T-helper 1 cell treated with Interleukin-12 subunit alpha and Interleukin-12 subunit beta and Interleukin-4 antibody, amounts not matched to agents 30 μg/mL and 1 μg/mL, for 36 hours (primary cell): ENCODE measurements around the gene SLC25A22.

Experiments used
- H3K27ac Mint-ChIP-seq: one replicate; pipeline ENCODE4 v1.8.0; 2021; ENCODE audit warnings: mild to moderate bottlenecking, mixed read lengths
- H3K27me3 Mint-ChIP-seq: one replicate; pipeline ENCODE4 v1.8.0; 2021; ENCODE audit warnings: low read depth, mixed read lengths
- H3K36me3 Mint-ChIP-seq: one replicate; pipeline ENCODE4 v1.8.0; 2021; ENCODE audit warnings: low read depth, mixed read lengths
- H3K4me1 Mint-ChIP-seq: one replicate; pipeline ENCODE4 v1.8.0; 2021; ENCODE audit warnings: low read depth, mixed read lengths
- H3K4me3 Mint-ChIP-seq: one replicate; pipeline ENCODE4 v1.8.0; 2021; ENCODE audit warnings: mild to moderate bottlenecking, moderate library complexity, mixed read lengths
- H3K9me3 Mint-ChIP-seq: one replicate; pipeline ENCODE4 v1.8.0; 2021; ENCODE audit warnings: mixed read lengths

The SLC25A22 gene

DNA sequence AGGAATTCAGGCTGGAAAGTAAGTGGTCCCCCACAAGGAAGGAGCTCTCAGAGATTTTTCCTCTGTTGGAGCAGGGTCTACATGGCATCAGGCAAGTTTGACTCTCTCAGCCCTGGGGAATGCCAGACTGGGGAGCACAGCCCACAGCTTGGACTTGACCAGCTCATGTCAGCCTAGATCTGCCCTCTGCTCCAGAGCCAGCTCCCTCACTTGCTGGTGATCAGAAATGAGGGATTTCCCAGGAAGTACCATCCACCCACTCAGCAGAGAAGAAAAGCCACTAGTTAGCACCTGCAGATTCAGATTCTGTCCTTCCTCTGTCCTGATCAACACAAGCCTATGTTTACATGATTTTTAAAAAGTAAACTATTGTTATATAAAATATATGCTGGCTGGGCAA, 37.8 kb downstream of the SLC25A22 start:
- H3K27ac Mint-ChIP-seq: no peak overlapping the region
- H3K4me3 Mint-ChIP-seq: no peak overlapping the region
- peaks cover 4% of the 10 kb centered on the region for H3K4me1 Mint-ChIP-seq
- no peaks in the 10 kb centered on the region for H3K9me3 Mint-ChIP-seq
- no peaks in the 10 kb centered on the region for H3K27me3 Mint-ChIP-seq
- peaks cover 32% of the 10 kb centered on the region for H3K36me3 Mint-ChIP-seq

DNA sequence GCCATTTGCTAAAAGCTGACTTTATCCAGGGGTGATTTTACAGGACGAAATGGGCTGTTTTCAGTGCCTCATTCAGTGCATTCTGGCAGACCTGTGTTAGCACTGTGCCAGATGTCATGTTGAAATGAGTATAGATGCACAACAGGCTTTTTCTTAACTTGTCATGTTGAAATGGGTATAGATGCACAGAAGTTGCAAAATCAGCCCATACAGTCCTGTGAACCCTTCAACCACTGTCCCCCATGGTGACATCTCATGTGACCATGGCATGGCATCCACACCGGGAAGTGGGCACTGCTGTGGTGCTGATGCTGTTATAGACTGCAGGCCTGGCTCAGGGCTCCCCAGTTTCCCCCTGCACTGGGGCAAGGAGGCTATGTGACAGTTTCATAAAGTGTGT, 48.4 kb downstream of the SLC25A22 start:
- H3K4me3 Mint-ChIP-seq: peak overlapping the region; percentile 61
- H3K4me1 Mint-ChIP-seq: peaks cover 18% of the 10 kb centered on the region
- H3K9me3 Mint-ChIP-seq: no peaks in the 10 kb centered on the region
- H3K27me3 Mint-ChIP-seq: no peaks in the 10 kb centered on the region
- H3K27ac Mint-ChIP-seq: no peak overlapping the region
- no peaks in the 10 kb centered on the region for H3K36me3 Mint-ChIP-seq

GRCh38 chr11:748007-748359, 50.1 kb downstream of the SLC25A22 start:
- H3K36me3 Mint-ChIP-seq: no peaks in the 10 kb centered on the region
- peaks cover 18% of the 10 kb centered on the region for H3K4me1 Mint-ChIP-seq
- H3K27ac Mint-ChIP-seq: peak overlapping the region; percentile 79
- H3K9me3 Mint-ChIP-seq: no peaks in the 10 kb centered on the region
- peak overlapping the region; percentile 86 for H3K4me3 Mint-ChIP-seq
- H3K27me3 Mint-ChIP-seq: no peaks in the 10 kb centered on the region

- Mint-ChIP-seq H3K4me1 (peaks cover 17% of the 10 kb centered on the region), H3K9me3 (no peaks in the 10 kb centered on the region), H3K36me3 (no peaks in the 10 kb centered on the region), H3K4me3 (peak within 1 kb of the TSS; percentile 86), H3K27me3 (no peaks in the 10 kb centered on the region), H3K27ac (peak within 1 kb of the TSS; percentile 82)
Measured at GRCh38 chr11:747158-748006, 50.7 kb downstream of the SLC25A22 start, which contains the start of gene TALDO1. Gene TALDO1, plus strand, starts transcription at chr11:747464. Its CDS starts 18 bp downstream, at chr11:747482.

- H3K27ac Mint-ChIP-seq: peak overlapping the region; percentile 82
Measured at GRCh38 chr11:746289-747157, 51.6 kb downstream of the SLC25A22 start.

DNA sequence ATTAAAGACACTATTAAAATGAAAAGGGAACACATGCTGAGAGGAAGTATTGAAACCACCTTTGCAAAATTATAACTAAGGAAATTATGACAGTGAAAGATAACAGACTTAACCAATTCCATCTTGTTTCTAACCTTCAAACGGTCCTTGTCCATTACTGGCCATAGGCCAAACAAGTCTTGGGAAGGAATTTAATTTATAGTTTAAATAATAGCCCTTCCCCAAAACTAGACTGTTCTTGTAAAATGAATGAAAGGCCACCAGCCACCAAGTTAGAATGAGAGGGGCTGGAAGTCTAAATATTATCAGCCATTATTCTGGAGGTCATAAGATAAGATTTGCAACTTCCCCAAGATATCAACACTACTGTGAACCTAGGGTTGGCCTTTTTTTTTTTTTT, 52.7 kb downstream of the SLC25A22 start:
- H3K9me3 Mint-ChIP-seq: no peaks in the 10 kb centered on the region
- H3K4me1 Mint-ChIP-seq: peaks cover 17% of the 10 kb centered on the region
- no peaks in the 10 kb centered on the region for H3K27me3 Mint-ChIP-seq
- H3K36me3 Mint-ChIP-seq: no peaks in the 10 kb centered on the region
- H3K27ac Mint-ChIP-seq: no peak overlapping the region
- no peak overlapping the region for H3K4me3 Mint-ChIP-seq

More at GRCh38 chr11:746289-747157, 51.6 kb downstream of the SLC25A22 start:
- Mint-ChIP-seq H3K4me1 (peaks cover 17% of the 10 kb centered on the region), H3K27me3 (no peaks in the 10 kb centered on the region), H3K4me3 (peak overlapping the region; percentile 84), H3K9me3 (no peaks in the 10 kb centered on the region), H3K36me3 (no peaks in the 10 kb centered on the region)

DNA sequence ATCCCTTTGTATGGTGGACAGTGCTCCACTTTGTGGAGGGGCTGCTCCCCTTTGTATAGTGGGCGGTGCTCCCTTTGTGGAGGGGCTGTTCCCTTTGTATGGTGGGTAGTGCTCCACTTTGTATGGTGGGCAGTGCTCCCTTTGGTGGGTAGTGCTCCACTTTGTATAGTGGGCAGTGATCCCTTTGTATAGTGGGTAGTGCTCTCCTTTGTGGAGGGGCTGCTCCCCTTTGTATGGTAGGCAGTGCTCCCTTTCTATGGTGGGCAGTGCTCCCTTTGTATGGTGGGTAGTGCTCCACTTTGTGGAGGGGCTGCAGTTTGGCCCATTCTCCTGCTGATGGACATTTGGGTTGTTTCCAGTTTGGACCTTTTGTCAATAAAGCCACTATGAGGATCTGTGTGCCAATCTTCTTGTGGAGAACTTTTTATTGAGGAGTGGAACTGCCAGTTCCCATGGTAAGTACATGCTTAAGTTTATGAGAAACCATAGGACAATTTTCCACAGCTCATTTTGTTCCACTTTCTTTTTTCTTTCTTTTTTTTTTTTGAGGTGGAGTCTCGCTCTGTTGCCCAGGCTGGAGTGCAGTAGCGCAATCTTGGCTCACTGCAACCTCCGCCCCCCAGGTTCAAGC, 55.4 kb downstream of the SLC25A22 start:
- H3K4me3 Mint-ChIP-seq: no peak overlapping the region
- H3K27ac Mint-ChIP-seq: no peak overlapping the region
- peaks cover 9% of the 10 kb centered on the region for H3K4me1 Mint-ChIP-seq
- no peaks in the 10 kb centered on the region for H3K9me3 Mint-ChIP-seq
- no peaks in the 10 kb centered on the region for H3K36me3 Mint-ChIP-seq
- H3K27me3 Mint-ChIP-seq: peaks cover 15% of the 10 kb centered on the region

GRCh38 chr11:742156-742546, 55.9 kb downstream of the SLC25A22 start:
- no peaks in the 10 kb centered on the region for H3K36me3 Mint-ChIP-seq
- H3K4me3 Mint-ChIP-seq: no peak overlapping the region
- H3K9me3 Mint-ChIP-seq: no peaks in the 10 kb centered on the region
- H3K27me3 Mint-ChIP-seq: peaks cover 15% of the 10 kb centered on the region
- peaks cover 14% of the 10 kb centered on the region for H3K4me1 Mint-ChIP-seq
- no peak overlapping the region for H3K27ac Mint-ChIP-seq
